Neural cell (in vitro differentiated cells): ENCODE data around the gene FBXL17. TPM values are rescaled to one million over a fixed set of nuclear protein-coding genes. Genes with fewer than 3 reads are reported as not detected.

ENCODE experiments used
- H2AFZ ChIP-seq: fragments of 200-600, 300-800 bp; sonication (generic), shearing (Covaris generic); 2 replicates; pipeline ENCODE4 v1.6.0; 2014; ENCODE audit warnings: low read depth, mild to moderate bottlenecking, antibody characterized with exemption, low read length, moderate library complexity
- H3F3A ChIP-seq: fragments of 200-600 bp; shearing (Covaris generic); 2 replicates; pipeline ENCODE4 v1.6.1; 2016; ENCODE audit warnings: mild to moderate bottlenecking, moderate library complexity, mixed read lengths, antibody characterized with exemption, low read length; ENCODE audit not compliant: insufficient read depth, poor library complexity, severe bottlenecking
- H3K27ac ChIP-seq: fragments of 200-600, 300-800 bp; sonication (generic), shearing (Covaris generic); 2 replicates; pipeline ENCODE4 v1.5.1; 2014; ENCODE audit warnings: mild to moderate bottlenecking, low read length, moderate library complexity
- H3K27me3 ChIP-seq: fragments of 300-800, 200-600 bp; sonication (generic), shearing (Covaris generic); 2 replicates; pipeline ENCODE4 v1.6.0; 2014; ENCODE audit warnings: mild to moderate bottlenecking, low read depth, low read length, moderate library complexity; ENCODE audit not compliant: insufficient read depth
- H3K36me3 ChIP-seq: fragments of 300-800, 200-600 bp; sonication (generic), shearing (Covaris generic); 2 replicates; pipeline ENCODE4 v1.5.1; 2014; ENCODE audit warnings: mild to moderate bottlenecking, antibody characterized with exemption, low read length, moderate library complexity; ENCODE audit not compliant: insufficient read depth
- H3K4me2 ChIP-seq: fragments of 300-800, 200-600 bp; sonication (generic), shearing (Covaris generic); 2 replicates; pipeline ENCODE4 v1.6.0; 2014; ENCODE audit warnings: mild to moderate bottlenecking, low read length
- H3K4me3 ChIP-seq: fragments of 300-800, 200-600 bp; sonication (generic), shearing (Covaris generic); 2 replicates; pipeline ENCODE4 v1.5.1; 2014; ENCODE audit warnings: mild to moderate bottlenecking, low read length, moderate library complexity
- H3K79me2 ChIP-seq: fragments of 200-600 bp; shearing (Covaris generic); replicated peaks from 2 replicates; pipeline ENCODE4 v1.6.0; 2014; ENCODE audit warnings: mild to moderate bottlenecking, low read length, moderate library complexity; ENCODE audit not compliant: insufficient read depth
- H3K9ac ChIP-seq: fragments of 300-800, 200-600 bp; sonication (generic), shearing (Covaris generic); 2 replicates; pipeline ENCODE4 v1.6.1; 2016; ENCODE audit warnings: mild to moderate bottlenecking, low read length, mixed read lengths
- H3K9me2 ChIP-seq: fragments of 200-600 bp; shearing (Covaris generic); 2 replicates; pipeline ENCODE4 v1.6.1; 2016; ENCODE audit warnings: mild to moderate bottlenecking, low read length, mixed read lengths; ENCODE audit not compliant: insufficient read depth
- H3K9me3 ChIP-seq: fragments of 200-600, 300-800 bp; sonication (generic), shearing (Covaris generic); 2 replicates; pipeline ENCODE4 v1.6.1; 2016; ENCODE audit warnings: mild to moderate bottlenecking, mixed run types, low read length, moderate library complexity, mixed read lengths
- H4K20me1 ChIP-seq: fragments of 200-600 bp; shearing (Covaris generic); 2 replicates; pipeline ENCODE4 v1.6.1; 2016; ENCODE audit warnings: mild to moderate bottlenecking, mixed run types; ENCODE audit not compliant: insufficient read depth
- EP300 ChIP-seq: fragments of 450-650 bp; conservative IDR thresholded peaks from 2 replicates; pipeline ENCODE4 v1.6.1; 2014; ENCODE audit warnings: antibody characterized with exemption, mild to moderate bottlenecking, moderate library complexity; ENCODE audit not compliant: poor library complexity, severe bottlenecking
- EZH2 ChIP-seq: fragments of 200-600, 300-800 bp; shearing (Covaris generic), sonication (generic); IDR thresholded peaks from 2 replicates; pipeline ENCODE4 v1.6.1; 2014; ENCODE audit warnings: antibody characterized with exemption, low read length, borderline replicate concordance, mild to moderate bottlenecking; ENCODE audit not compliant: insufficient read depth, poor library complexity, severe bottlenecking
- MXI1 ChIP-seq: fragments of 450-650 bp; conservative IDR thresholded peaks from 2 replicates; pipeline ENCODE4 v1.6.1; 2014; ENCODE audit warnings: antibody characterized with exemption, mild to moderate bottlenecking; ENCODE audit not compliant: poor library complexity, severe bottlenecking
- POLR2AphosphoS5 ChIP-seq: IDR thresholded peaks from 2 replicates; pipeline ENCODE4 v1.6.1; 2012
- RAD21 ChIP-seq: fragments of 450-650 bp; conservative IDR thresholded peaks from 2 replicates; pipeline ENCODE4 v1.6.1; 2014; ENCODE audit warnings: antibody characterized with exemption, mild to moderate bottlenecking, moderate library complexity
- SMC3 ChIP-seq: fragments of 450-650 bp; conservative IDR thresholded peaks from 2 replicates; pipeline ENCODE4 v1.6.1; 2014; ENCODE audit warnings: antibody characterized with exemption, mild to moderate bottlenecking, moderate library complexity; ENCODE audit not compliant: poor library complexity
- TAF1 ChIP-seq: IDR thresholded peaks from 2 replicates; pipeline ENCODE4 v1.6.1; 2012; ENCODE audit warnings: low read depth
- polyA plus RNA-seq: library from polyadenylated mRNA; depleted of rRNA; stranded (reverse); fragments of >200 nt; gene quantifications from 2 replicates; pipeline ENCODE4 v1.2.3, GENCODE V29; 2014
- TF ChIP-seq, protein P1 (sequence below): fragments of 450-650 bp; IDR thresholded peaks from 2 replicates; pipeline ENCODE4 v1.5.1; 2014; ENCODE audit warnings: antibody characterized with exemption, mild to moderate bottlenecking, moderate library complexity; ENCODE audit not compliant: poor library complexity, severe bottlenecking
- TF ChIP-seq, protein P2 (sequence below): IDR thresholded peaks from 2 replicates; pipeline ENCODE4 v1.6.1; 2012; ENCODE audit warnings: borderline replicate concordance

The FBXL17 gene
- polyA plus RNA-seq, 1 donor from 2014 or later: 19.6 TPM

DNA sequence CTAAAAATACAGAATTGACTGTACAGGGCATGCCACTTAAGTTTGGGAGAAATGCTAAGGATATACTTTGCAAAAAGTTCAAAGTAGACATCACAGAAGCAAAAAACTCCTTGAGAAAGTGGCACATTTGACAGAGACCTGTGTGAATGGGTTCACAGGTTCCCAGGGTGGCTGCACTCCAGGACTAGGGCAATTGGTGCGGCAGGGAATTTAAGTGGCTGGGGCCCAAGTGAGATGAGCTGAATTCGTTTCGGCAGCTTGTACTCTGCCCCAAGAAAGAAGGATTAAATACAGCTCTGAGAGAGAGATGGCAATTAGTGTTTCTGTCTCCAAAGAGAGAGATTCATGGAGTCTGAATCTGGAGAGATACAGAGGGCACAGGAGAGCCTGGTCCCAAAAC is 280.1 kb downstream of the FBXL17 start:
- no peaks in the 10 kb centered on the region for H3K9me2 ChIP-seq
- H3K9ac ChIP-seq: no peak overlapping the region
- H3K9me3 ChIP-seq: no peaks in the 10 kb centered on the region
- H3K36me3 ChIP-seq: no peaks in the 10 kb centered on the region
- no peaks in the 10 kb centered on the region for H3F3A ChIP-seq
- no peak overlapping the region for H2AFZ ChIP-seq
- no peak overlapping the region for H3K4me2 ChIP-seq
- H4K20me1 ChIP-seq: no peaks in the 10 kb centered on the region
- no peaks in the 10 kb centered on the region for H3K27me3 ChIP-seq
- no peak for TF ChIP-seq TAF1
- TF ChIP-seq POLR2AphosphoS5: no peak
- no peak for TF ChIP-seq EP300
- no peak for TF ChIP-seq RAD21
- TF ChIP-seq, protein P1, sequence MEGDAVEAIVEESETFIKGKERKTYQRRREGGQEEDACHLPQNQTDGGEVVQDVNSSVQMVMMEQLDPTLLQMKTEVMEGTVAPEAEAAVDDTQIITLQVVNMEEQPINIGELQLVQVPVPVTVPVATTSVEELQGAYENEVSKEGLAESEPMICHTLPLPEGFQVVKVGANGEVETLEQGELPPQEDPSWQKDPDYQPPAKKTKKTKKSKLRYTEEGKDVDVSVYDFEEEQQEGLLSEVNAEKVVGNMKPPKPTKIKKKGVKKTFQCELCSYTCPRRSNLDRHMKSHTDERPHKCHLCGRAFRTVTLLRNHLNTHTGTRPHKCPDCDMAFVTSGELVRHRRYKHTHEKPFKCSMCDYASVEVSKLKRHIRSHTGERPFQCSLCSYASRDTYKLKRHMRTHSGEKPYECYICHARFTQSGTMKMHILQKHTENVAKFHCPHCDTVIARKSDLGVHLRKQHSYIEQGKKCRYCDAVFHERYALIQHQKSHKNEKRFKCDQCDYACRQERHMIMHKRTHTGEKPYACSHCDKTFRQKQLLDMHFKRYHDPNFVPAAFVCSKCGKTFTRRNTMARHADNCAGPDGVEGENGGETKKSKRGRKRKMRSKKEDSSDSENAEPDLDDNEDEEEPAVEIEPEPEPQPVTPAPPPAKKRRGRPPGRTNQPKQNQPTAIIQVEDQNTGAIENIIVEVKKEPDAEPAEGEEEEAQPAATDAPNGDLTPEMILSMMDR: no peak
- no peak for TF ChIP-seq SMC3
- TF ChIP-seq MXI1: no peak
- TF ChIP-seq, protein P2, sequence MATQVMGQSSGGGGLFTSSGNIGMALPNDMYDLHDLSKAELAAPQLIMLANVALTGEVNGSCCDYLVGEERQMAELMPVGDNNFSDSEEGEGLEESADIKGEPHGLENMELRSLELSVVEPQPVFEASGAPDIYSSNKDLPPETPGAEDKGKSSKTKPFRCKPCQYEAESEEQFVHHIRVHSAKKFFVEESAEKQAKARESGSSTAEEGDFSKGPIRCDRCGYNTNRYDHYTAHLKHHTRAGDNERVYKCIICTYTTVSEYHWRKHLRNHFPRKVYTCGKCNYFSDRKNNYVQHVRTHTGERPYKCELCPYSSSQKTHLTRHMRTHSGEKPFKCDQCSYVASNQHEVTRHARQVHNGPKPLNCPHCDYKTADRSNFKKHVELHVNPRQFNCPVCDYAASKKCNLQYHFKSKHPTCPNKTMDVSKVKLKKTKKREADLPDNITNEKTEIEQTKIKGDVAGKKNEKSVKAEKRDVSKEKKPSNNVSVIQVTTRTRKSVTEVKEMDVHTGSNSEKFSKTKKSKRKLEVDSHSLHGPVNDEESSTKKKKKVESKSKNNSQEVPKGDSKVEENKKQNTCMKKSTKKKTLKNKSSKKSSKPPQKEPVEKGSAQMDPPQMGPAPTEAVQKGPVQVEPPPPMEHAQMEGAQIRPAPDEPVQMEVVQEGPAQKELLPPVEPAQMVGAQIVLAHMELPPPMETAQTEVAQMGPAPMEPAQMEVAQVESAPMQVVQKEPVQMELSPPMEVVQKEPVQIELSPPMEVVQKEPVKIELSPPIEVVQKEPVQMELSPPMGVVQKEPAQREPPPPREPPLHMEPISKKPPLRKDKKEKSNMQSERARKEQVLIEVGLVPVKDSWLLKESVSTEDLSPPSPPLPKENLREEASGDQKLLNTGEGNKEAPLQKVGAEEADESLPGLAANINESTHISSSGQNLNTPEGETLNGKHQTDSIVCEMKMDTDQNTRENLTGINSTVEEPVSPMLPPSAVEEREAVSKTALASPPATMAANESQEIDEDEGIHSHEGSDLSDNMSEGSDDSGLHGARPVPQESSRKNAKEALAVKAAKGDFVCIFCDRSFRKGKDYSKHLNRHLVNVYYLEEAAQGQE: no peak
- no peak for TF ChIP-seq EZH2
- no peak overlapping the region for H3K4me3 ChIP-seq
- no peak overlapping the region for H3K27ac ChIP-seq
- no peaks in the 10 kb centered on the region for H3K79me2 ChIP-seq

DNA sequence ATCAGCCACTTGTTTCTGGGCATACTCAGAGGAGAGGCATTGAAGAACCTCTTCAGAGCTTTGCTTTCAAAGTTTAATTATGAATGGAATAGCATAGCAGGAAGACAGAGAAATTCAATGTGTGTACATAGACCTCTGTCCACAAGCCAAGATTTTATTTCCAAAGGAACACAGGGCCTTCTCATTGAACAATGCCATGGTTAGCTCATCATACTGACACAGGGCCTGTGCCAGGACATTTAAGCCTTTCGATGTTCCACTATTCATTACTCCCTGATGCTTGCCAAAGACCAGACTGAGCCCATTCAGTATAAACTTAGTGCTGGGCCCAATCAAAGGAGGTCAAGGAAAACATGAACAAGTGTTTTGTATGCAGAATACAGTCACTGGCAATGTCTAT is 280.8 kb downstream of the FBXL17 start:
- Histone ChIP-seq H3K9ac (no peak overlapping the region), H3K4me3 (no peak overlapping the region), H3K9me3 (no peaks in the 10 kb centered on the region), H3K27me3 (no peaks in the 10 kb centered on the region), H3K27ac (no peak overlapping the region), H4K20me1 (no peaks in the 10 kb centered on the region), H3F3A (no peaks in the 10 kb centered on the region), H3K9me2 (no peaks in the 10 kb centered on the region), H2AFZ (no peak overlapping the region), H3K36me3 (no peaks in the 10 kb centered on the region), H3K4me2 (no peak overlapping the region), H3K79me2 (no peaks in the 10 kb centered on the region)
- TF ChIP-seq, protein P1: no peak
- TF ChIP-seq EZH2 (no peak), EP300 (no peak), SMC3 (no peak), RAD21 (no peak), MXI1 (no peak), TAF1 (no peak), POLR2AphosphoS5 (no peak)
- TF ChIP-seq, protein P2: no peak
